ENCODE measurements around the gene RPS27. TPM values are rescaled to one million over a fixed set of nuclear protein-coding genes. Genes with fewer than 3 reads are reported as not detected.
"Not testable (repeated sequence)": the region's sequence is repeated elsewhere in the genome, so short reads cannot be mapped to it uniquely, and the experiment has no call there.

The RPS27 gene
- polyA plus RNA-seq, 1 experiment: 8,584 TPM

GRCh38 chr1:154014154-154014907, 23.8 kb downstream of the RPS27 start:
- no peaks in the 10 kb centered on the region for H3K36me3 ChIP-seq (ENCODE audit: control insufficient read depth, insufficient read depth, low read length)
- no peaks in the 10 kb centered on the region for H3K27me3 ChIP-seq (ENCODE audit: control insufficient read depth, insufficient read depth, low read length)
- peak; percentile 11 for DNase-seq (ENCODE audit: low read depth)
- ChIA-PET CTCF (no interaction called here), POLR2A (no interaction called here)
- H3K4me3 ChIP-seq (ENCODE audit: low read depth, low read length): no peak overlapping the region
- no peak for TF ChIP-seq CTCF (IDR thresholded peaks at IDR 0.05; ENCODE audit: insufficient read depth, low read depth, low read length)

GRCh38 chr1:154019269-154019668, 28.7 kb downstream of the RPS27 start:
- no peaks in the 10 kb centered on the region for H3K27me3 ChIP-seq (ENCODE audit: control insufficient read depth, insufficient read depth, low read length)
- H3K4me3 ChIP-seq (ENCODE audit: low read depth, low read length): no peak overlapping the region
- ChIA-PET POLR2A (no interaction called here), CTCF (interaction anchor here (0.5 kb wide), 1 partner anchor 390 kb away, joined by 3 read pairs; no protein-coding TSS in a partner anchor)
- no peaks in the 10 kb centered on the region for H3K36me3 ChIP-seq (ENCODE audit: control insufficient read depth, insufficient read depth, low read length)
- TF ChIP-seq CTCF (IDR thresholded peaks at IDR 0.05; ENCODE audit: insufficient read depth, low read depth, low read length): no peak
- no peak for DNase-seq (ENCODE audit: low read depth)

- Histone ChIP-seq H3K4me3 (ENCODE audit: low read depth, low read length) (no peak overlapping the region), H3K27me3 (ENCODE audit: control insufficient read depth, insufficient read depth, low read length) (no peaks in the 10 kb centered on the region), H3K36me3 (ENCODE audit: control insufficient read depth, insufficient read depth, low read length) (no peaks in the 10 kb centered on the region)
- TF ChIP-seq CTCF (IDR thresholded peaks at IDR 0.05; ENCODE audit: insufficient read depth, low read depth, low read length): no peak
- no peak for DNase-seq (ENCODE audit: low read depth)
- ChIA-PET CTCF (interaction anchor here (0.5 kb wide), 2 partner anchors 25 to 391 kb away, joined by 3 read pairs; no protein-coding TSS in a partner anchor), POLR2A (no interaction called here)
These were observed 29.4 kb downstream of the RPS27 start for GRCh38 chr1:154019940-154020339.

- DNase-seq (ENCODE audit: low read depth); H3K4me3 ChIP-seq (ENCODE audit: low read depth, low read length); H3K36me3 ChIP-seq (ENCODE audit: control insufficient read depth, insufficient read depth, low read length); CTCF ChIA-PET; H3K27me3 ChIP-seq (ENCODE audit: control insufficient read depth, insufficient read depth, low read length): not testable (repeated sequence)
- POLR2A ChIA-PET: interaction anchor here (0.6 kb wide), 1 partner anchor 172 kb away, joined by 4 read pairs; the partner anchor contains the start of gene CFAP141
These were observed 43.1 kb downstream of the RPS27 start for GRCh38 chr1:154033697-154034096.

Small RNA genes within 50 kb of the gene (small RNA-seq; reads per million reads assigned to genes)
- gene MIR6737 (ENCODE audit: insufficient read length, low read depth, low replicate concordance) (not detected), gene RNU6-179P (ENCODE audit: insufficient read length, low read depth, low replicate concordance) (not detected)

Other genes with a start within 250 kb of the RPS27 start
- 18.2 and 25.4 TPM in 2 replicates for gene SLC27A3, start 215.4 kb upstream of the RPS27 start, polyA plus RNA-seq (2011; rRNA removed)
- 3.6 and 4.4 TPM in 2 replicates for gene GATAD2B, start 67.8 kb upstream of the RPS27 start, polyA plus RNA-seq (2011; rRNA removed)
- gene DENND4B, start 44.0 kb upstream of the RPS27 start, polyA plus RNA-seq (2011; rRNA removed): 10.1 and 17.6 TPM in 2 replicates
- gene CRTC2, start 32.1 kb upstream of the RPS27 start, polyA plus RNA-seq (2011; rRNA removed): 17.7 and 25.2 TPM in 2 replicates
- gene SLC39A1, start 27.2 kb upstream of the RPS27 start, polyA plus RNA-seq (2011; rRNA removed): 97.6 and 121 TPM in 2 replicates
- 8.0 and 8.7 TPM in 2 replicates for gene CREB3L4, start 22.9 kb upstream of the RPS27 start, polyA plus RNA-seq (2011; rRNA removed)
- gene JTB, start 13.1 kb upstream of the RPS27 start, polyA plus RNA-seq (2011; rRNA removed): 189 and 227 TPM in 2 replicates
- 69.5 and 92.8 TPM in 2 replicates for gene RAB13, start 4.4 kb upstream of the RPS27 start, polyA plus RNA-seq (2011; rRNA removed)
- gene NUP210L, start 164.3 kb downstream of the RPS27 start, polyA plus RNA-seq (2011; rRNA removed): not detected in 2 replicates
- 275 and 376 TPM in 2 replicates for gene TPM3, start 201.3 kb downstream of the RPS27 start, polyA plus RNA-seq (2011; rRNA removed)
- not detected in 2 replicates for gene CFAP141, start 215.6 kb downstream of the RPS27 start, polyA plus RNA-seq (2011; rRNA removed)
- 111 and 134 TPM in 2 replicates for gene UBAP2L, start 230.2 kb downstream of the RPS27 start, polyA plus RNA-seq (2011; rRNA removed)